ENCODE measurements around the gene SETD4. TPM values are rescaled to one million over a fixed set of nuclear protein-coding genes. Genes with fewer than 3 reads are reported as not detected.

The SETD4 gene
- total RNA-seq, 1 donor from 2014 or later = 21.6 TPM

DNA sequence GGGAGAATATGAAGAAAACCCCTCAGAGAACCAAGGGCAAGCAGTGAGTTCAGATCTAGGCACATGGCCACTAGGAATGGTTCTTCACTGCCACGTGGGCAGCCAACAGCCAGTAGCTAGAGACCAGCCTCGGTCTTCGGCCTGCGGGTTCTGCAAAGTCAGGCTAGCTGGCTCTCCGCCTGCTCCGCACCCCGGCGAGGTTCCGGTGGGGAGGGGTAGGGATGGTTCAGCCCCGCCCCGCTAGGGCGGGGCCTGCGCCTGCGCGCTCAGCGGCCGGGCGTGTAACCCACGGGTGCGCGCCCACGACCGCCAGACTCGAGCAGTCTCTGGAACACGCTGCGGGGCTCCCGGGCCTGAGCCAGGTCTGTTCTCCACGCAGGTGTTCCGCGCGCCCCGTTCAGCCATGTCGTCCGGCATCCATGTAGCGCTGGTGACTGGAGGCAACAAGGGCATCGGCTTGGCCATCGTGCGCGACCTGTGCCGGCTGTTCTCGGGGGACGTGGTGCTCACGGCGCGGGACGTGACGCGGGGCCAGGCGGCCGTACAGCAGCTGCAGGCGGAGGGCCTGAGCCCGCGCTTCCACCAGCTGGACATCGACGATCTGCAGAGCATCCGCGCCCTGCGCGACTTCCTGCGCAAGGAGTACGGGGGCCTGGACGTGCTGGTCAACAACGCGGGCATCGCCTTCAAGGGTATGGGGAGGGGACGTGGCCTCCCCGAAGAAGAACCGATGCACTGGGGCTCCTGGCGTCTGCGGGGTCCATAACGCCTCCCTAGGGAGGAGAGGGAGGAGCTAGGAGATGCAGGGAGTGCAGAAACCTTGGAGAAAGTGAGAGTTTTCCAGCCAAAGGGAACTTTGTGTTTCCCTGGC, 9.6 kb upstream of the SETD4 start, which contains the start of gene CBR1:
Gene CBR1, plus strand, starts transcription at position 312 of the 871 bp plus-strand sequence. Its CDS starts 92 bp downstream, at position 404.
- Histone ChIP-seq H3K27ac (no peak within 1 kb of the TSS), H3K36me3 (no peaks in the 10 kb centered on the region), H2AFZ (replicated peaks) (peak within 1 kb of the TSS; percentile 94), H4K20me1 (ENCODE audit: low read depth) (no peaks in the 10 kb centered on the region), H3F3A (ENCODE audit: low read depth) (no peaks in the 10 kb centered on the region), H3K4me1 (no peaks in the 10 kb centered on the region), H3K4me3 (peak within 1 kb of the TSS; percentile 59), H3K79me2 (ENCODE audit: low read depth) (no peaks in the 10 kb centered on the region), H3K9ac (no peak within 1 kb of the TSS), H3K27me3 (no peaks in the 10 kb centered on the region), H3K4me2 (peak within 1 kb of the TSS; percentile 82), H3K9me3 (ENCODE audit: low read depth) (peaks cover 6% of the 10 kb centered on the region)
- TF ChIP-seq EZH2phosphoT487 (IDR thresholded peaks at IDR 0.05) = no peak
- peak within 1 kb of the TSS; percentile 80 for H3K4me3 Mint-ChIP-seq
- no peak within 1 kb of the TSS for H3K27ac Mint-ChIP-seq
- DNase-seq (ENCODE audit: low spot score) = peak; percentile 72
- H3K9me3 Mint-ChIP-seq = peaks cover 15% of the 10 kb centered on the region
- H3K4me1 Mint-ChIP-seq = peaks cover 3% of the 10 kb centered on the region
- peaks cover 5% of the 10 kb centered on the region for H3K36me3 Mint-ChIP-seq
- H3K27me3 Mint-ChIP-seq (ENCODE audit: insufficient read depth, low read depth) = peaks cover 9% of the 10 kb centered on the region

- Histone ChIP-seq H3K4me2 (no peak overlapping the region), H3K9me3 (ENCODE audit: low read depth) (peaks cover 6% of the 10 kb centered on the region), H3K79me2 (ENCODE audit: low read depth) (no peaks in the 10 kb centered on the region), H2AFZ (replicated peaks) (no peak overlapping the region), H3K9ac (no peak overlapping the region), H4K20me1 (ENCODE audit: low read depth) (no peaks in the 10 kb centered on the region), H3F3A (ENCODE audit: low read depth) (no peaks in the 10 kb centered on the region), H3K4me1 (no peaks in the 10 kb centered on the region), H3K27ac (no peak overlapping the region), H3K27me3 (no peaks in the 10 kb centered on the region), H3K36me3 (no peaks in the 10 kb centered on the region), H3K4me3 (no peak overlapping the region)
- Mint-ChIP-seq H3K9me3 (peaks cover 15% of the 10 kb centered on the region), H3K36me3 (peaks cover 5% of the 10 kb centered on the region), H3K27ac (no peak overlapping the region), H3K4me3 (no peak overlapping the region), H3K4me1 (peaks cover 3% of the 10 kb centered on the region), H3K27me3 (ENCODE audit: insufficient read depth, low read depth) (peaks cover 9% of the 10 kb centered on the region)
- DNase-seq (ENCODE audit: low spot score) = no peak
- TF ChIP-seq EZH2phosphoT487 (IDR thresholded peaks at IDR 0.05) = no peak
- no peak for TF ChIP-seq CTCF (IDR thresholded peaks at IDR 0.05)
- TF ChIP-seq EZH2 (IDR thresholded peaks at IDR 0.05) = no peak
Measured at GRCh38 chr21:36068748-36069398, 8.5 kb upstream of the SETD4 start.

GRCh38 chr21:36065497-36066036, 5.2 kb upstream of the SETD4 start:
- Histone ChIP-seq H3K27ac (no peak overlapping the region), H2AFZ (replicated peaks) (no peak overlapping the region), H3F3A (ENCODE audit: low read depth) (peaks cover 7% of the 10 kb centered on the region), H3K4me3 (no peak overlapping the region), H3K27me3 (no peaks in the 10 kb centered on the region), H3K79me2 (ENCODE audit: low read depth) (no peaks in the 10 kb centered on the region), H4K20me1 (ENCODE audit: low read depth) (no peaks in the 10 kb centered on the region), H3K9ac (no peak overlapping the region), H3K4me2 (no peak overlapping the region), H3K4me1 (no peaks in the 10 kb centered on the region), H3K36me3 (no peaks in the 10 kb centered on the region), H3K9me3 (ENCODE audit: low read depth) (peaks cover 6% of the 10 kb centered on the region)
- Mint-ChIP-seq H3K4me1 (peaks cover under 1% of the 10 kb centered on the region), H3K27ac (no peak overlapping the region), H3K4me3 (no peak overlapping the region), H3K9me3 (peaks cover 13% of the 10 kb centered on the region), H3K27me3 (ENCODE audit: insufficient read depth, low read depth) (peaks cover 14% of the 10 kb centered on the region), H3K36me3 (peaks cover 3% of the 10 kb centered on the region)
- no peak for DNase-seq (ENCODE audit: low spot score)
- TF ChIP-seq CTCF (IDR thresholded peaks at IDR 0.05) = no peak
- no peak for TF ChIP-seq EZH2phosphoT487 (IDR thresholded peaks at IDR 0.05)
- TF ChIP-seq EZH2 (IDR thresholded peaks at IDR 0.05) = no peak

All from neural progenitor cell (in vitro differentiated cells).